ENCODE measurements around the gene AIG1. TPM values are rescaled to one million over a fixed set of nuclear protein-coding genes. Genes with fewer than 3 reads are reported as not detected.

The AIG1 gene
- polyA plus RNA-seq, 1 of the 3 experiments (the other 2 are of a cell fraction) = 36.8 TPM

DNA sequence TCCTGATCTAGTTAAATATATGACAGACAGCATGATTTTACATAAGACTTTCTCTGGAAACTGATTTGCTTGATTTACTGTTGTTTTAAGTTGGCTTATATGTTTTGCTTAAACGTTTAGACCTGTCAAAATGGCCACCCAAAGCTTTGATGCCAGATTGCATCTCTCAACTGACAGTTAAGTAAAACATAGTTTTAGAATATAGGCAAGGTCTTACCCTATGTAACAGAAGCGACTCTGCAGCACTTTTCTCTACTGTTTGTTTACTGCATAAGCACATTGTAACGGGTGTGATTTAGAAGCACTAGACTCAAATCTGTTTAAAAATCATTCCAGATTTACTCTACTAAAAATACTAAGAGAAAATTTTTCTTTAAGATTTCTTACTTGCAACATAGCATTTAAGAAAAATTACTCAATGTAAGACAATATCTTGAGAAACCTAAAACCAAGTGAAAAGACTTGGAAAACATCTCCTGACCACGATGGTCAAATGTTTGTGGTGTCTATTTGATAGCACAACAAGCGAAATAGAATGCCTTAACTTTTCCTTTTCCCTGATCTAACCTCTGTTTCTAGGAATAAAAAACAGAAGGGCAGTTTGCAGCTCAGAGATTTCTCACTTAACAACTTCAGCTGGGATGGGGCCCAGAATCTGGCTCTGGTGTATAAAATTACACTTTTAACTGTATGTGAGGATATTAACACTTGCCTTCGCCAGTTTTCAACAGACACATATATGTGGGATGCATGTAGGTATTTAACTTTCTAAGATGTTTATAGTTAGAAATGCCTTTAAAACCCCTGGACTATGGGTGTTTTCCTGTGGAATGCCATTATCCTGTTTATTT, 47.4 kb downstream of the AIG1 start:
- H4K20me1 ChIP-seq (ENCODE audit: insufficient read depth) = no peaks in the 10 kb centered on the region
- no peak overlapping the region for H3K4me3 ChIP-seq (ENCODE audit: low read depth in 2 of 2, low read length in 1 of 2)
- H3K9me2 ChIP-seq = no peaks in the 10 kb centered on the region
- H3K36me3 ChIP-seq (replicated peaks in 1 of 2; ENCODE audit: control insufficient read depth in 1 of 2, insufficient read depth in 2 of 2, low read length in 1 of 2) = no peaks in the 10 kb centered on the region
- H2AFZ ChIP-seq (ENCODE audit: low read depth) = no peak overlapping the region
- TF ChIP-seq TCF12 (IDR thresholded peaks at IDR 0.05) (no peak), RXRA (IDR thresholded peaks at IDR 0.05; ENCODE audit: borderline replicate concordance, low read depth) (no peak)
- H3K9me3 ChIP-seq = no peaks in the 10 kb centered on the region
- ChIA-PET CTCF (interaction anchor here (1.8 kb wide), 1 partner anchor 319 kb away, joined by 6 read pairs; no protein-coding TSS in a partner anchor), POLR2A (no interaction called here)
- H3K9ac ChIP-seq = no peak overlapping the region
- no peak overlapping the region for H3K4me2 ChIP-seq
- H3K4me1 ChIP-seq (ENCODE audit: control insufficient read depth in 1 of 2, insufficient read depth in 2 of 2, low read depth in 1 of 2, low read length in 1 of 2) = no peaks in the 10 kb centered on the region; a peak in 1 of 4 replicates
- H3K27ac ChIP-seq (ENCODE audit: low read depth in 2 of 2, low read length in 1 of 2) = no peak overlapping the region; a peak in 1 of 4 replicates
- WGBS (ENCODE audit: low lambda C conversion rate) = 84% methylated on average over 6 of the region's 6 CpGs
- no peaks in the 10 kb centered on the region for H3K27me3 ChIP-seq (ENCODE audit: insufficient read depth)
- DNase-seq = no peak
- no peaks in the 10 kb centered on the region for H3K79me2 ChIP-seq (ENCODE audit: insufficient read depth)
- H3F3A ChIP-seq (replicated peaks; ENCODE audit: insufficient read depth) = no peaks in the 10 kb centered on the region

DNA sequence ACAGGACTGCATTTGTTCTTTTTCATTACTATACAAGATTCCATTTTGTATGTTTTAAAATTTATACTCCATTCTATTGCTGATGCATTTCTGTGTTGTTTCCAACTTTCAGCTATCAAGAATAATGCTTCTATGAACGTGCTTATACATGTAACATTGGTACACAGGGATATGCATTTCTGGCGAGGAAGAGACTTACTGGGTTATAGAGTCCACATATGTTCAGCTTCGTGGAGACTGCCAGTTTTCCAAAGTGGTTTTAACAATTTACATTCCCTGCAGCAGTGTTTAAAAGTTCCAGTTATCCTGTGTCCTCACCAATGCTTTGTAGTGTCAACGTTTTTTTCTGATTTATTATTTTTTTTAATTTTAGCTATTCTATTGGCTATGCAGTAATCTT, 48.5 kb downstream of the AIG1 start:
- H3K9ac ChIP-seq = no peak overlapping the region
- H2AFZ ChIP-seq (ENCODE audit: low read depth) = no peak overlapping the region
- no peaks in the 10 kb centered on the region for H3K9me2 ChIP-seq
- no peaks in the 10 kb centered on the region for H4K20me1 ChIP-seq (ENCODE audit: insufficient read depth)
- no peak overlapping the region for H3K4me3 ChIP-seq (ENCODE audit: low read depth in 2 of 2, low read length in 1 of 2)
- no peaks in the 10 kb centered on the region for H3K36me3 ChIP-seq (replicated peaks in 1 of 2; ENCODE audit: control insufficient read depth in 1 of 2, insufficient read depth in 2 of 2, low read length in 1 of 2)
- H3K9me3 ChIP-seq = no peaks in the 10 kb centered on the region
- ChIA-PET POLR2A (no interaction called here), CTCF (no interaction called here)
- no peak for DNase-seq
- TF ChIP-seq ELF1 (IDR thresholded peaks at IDR 0.05) = no peak
- TF ChIP-seq TEAD4 (IDR thresholded peaks at IDR 0.05; ENCODE audit: borderline replicate concordance, insufficient read depth) = no peak
- no peak for TF ChIP-seq NRF1 (IDR thresholded peaks at IDR 0.05; ENCODE audit: low read depth, low read length)
- no peak for TF ChIP-seq JUND (IDR thresholded peaks at IDR 0.05)
- TF ChIP-seq, protein P1, sequence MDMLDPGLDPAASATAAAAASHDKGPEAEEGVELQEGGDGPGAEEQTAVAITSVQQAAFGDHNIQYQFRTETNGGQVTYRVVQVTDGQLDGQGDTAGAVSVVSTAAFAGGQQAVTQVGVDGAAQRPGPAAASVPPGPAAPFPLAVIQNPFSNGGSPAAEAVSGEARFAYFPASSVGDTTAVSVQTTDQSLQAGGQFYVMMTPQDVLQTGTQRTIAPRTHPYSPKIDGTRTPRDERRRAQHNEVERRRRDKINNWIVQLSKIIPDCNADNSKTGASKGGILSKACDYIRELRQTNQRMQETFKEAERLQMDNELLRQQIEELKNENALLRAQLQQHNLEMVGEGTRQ (IDR thresholded peaks at IDR 0.05; ENCODE audit: borderline replicate concordance, low read depth, low read length) = no peak
- H3K27me3 ChIP-seq (ENCODE audit: insufficient read depth) = no peaks in the 10 kb centered on the region
- no peaks in the 10 kb centered on the region for H3K79me2 ChIP-seq (ENCODE audit: insufficient read depth)
- no peak overlapping the region for H3K27ac ChIP-seq (ENCODE audit: low read depth in 2 of 2, low read length in 1 of 2)
- no peak overlapping the region for H3K4me2 ChIP-seq
- no peaks in the 10 kb centered on the region for H3F3A ChIP-seq (replicated peaks; ENCODE audit: insufficient read depth)
- 81% methylated on average over 4 of the region's 4 CpGs for whole genome bisulfite sequencing (ENCODE audit: low lambda C conversion rate)
- no peaks in the 10 kb centered on the region; a peak in 1 of 4 replicates for H3K4me1 ChIP-seq (ENCODE audit: control insufficient read depth in 1 of 2, insufficient read depth in 2 of 2, low read depth in 1 of 2, low read length in 1 of 2)

DNA sequence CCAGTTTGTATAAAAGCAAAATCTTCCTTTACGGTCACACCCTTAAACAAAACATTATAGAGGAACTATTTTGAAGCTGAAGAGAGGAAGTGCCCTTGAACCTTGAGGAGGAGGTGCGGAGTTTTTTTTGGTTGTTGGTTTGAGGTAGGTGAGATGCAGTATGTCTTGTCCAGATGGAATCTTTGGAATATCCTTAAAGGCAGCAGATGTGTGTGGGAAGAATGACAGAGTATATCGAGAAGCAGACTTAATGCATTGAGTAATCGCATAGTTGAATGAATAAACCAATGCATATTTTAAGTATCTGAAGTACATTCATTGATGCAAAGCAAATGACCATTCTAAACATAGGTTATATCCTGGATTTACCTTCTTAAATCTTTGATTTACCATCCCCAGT, 49.9 kb downstream of the AIG1 start:
- no peaks in the 10 kb centered on the region for H3K36me3 ChIP-seq (replicated peaks in 1 of 2; ENCODE audit: control insufficient read depth in 1 of 2, insufficient read depth in 2 of 2, low read length in 1 of 2)
- no peaks in the 10 kb centered on the region for H3K9me2 ChIP-seq
- H3K4me1 ChIP-seq (ENCODE audit: control insufficient read depth in 1 of 2, insufficient read depth in 2 of 2, low read depth in 1 of 2, low read length in 1 of 2) = no peaks in the 10 kb centered on the region; a peak in 1 of 4 replicates
- TF ChIP-seq TAF1 (IDR thresholded peaks at IDR 0.05; ENCODE audit: borderline replicate concordance, low read depth, low read length) (no peak), EP300 (IDR thresholded peaks at IDR 0.05; ENCODE audit: borderline replicate concordance in 1 of 2, low read depth in 1 of 2, low read length in 1 of 2) (no peak), TEAD4 (IDR thresholded peaks at IDR 0.05; ENCODE audit: borderline replicate concordance, insufficient read depth) (no peak), RAD21 (IDR thresholded peaks at IDR 0.05; ENCODE audit: low read length) (no peak), EZH2phosphoT487 (IDR thresholded peaks at IDR 0.05; ENCODE audit: borderline replicate concordance, low read depth) (no peak), CHD2 (IDR thresholded peaks at IDR 0.05; ENCODE audit: low read length, partially characterized antibody) (no peak), RXRA (IDR thresholded peaks at IDR 0.05; ENCODE audit: borderline replicate concordance, low read depth) (no peak), POLR2AphosphoS5 (IDR thresholded peaks at IDR 0.05; ENCODE audit: low read depth, low read length) (no peak)
- TF ChIP-seq, protein P2, sequence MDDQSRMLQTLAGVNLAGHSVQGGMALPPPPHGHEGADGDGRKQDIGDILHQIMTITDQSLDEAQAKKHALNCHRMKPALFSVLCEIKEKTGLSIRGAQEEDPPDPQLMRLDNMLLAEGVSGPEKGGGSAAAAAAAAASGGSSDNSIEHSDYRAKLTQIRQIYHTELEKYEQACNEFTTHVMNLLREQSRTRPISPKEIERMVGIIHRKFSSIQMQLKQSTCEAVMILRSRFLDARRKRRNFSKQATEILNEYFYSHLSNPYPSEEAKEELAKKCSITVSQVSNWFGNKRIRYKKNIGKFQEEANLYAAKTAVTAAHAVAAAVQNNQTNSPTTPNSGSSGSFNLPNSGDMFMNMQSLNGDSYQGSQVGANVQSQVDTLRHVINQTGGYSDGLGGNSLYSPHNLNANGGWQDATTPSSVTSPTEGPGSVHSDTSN (IDR thresholded peaks at IDR 0.05) = no peak
- TF ChIP-seq, protein P3, sequence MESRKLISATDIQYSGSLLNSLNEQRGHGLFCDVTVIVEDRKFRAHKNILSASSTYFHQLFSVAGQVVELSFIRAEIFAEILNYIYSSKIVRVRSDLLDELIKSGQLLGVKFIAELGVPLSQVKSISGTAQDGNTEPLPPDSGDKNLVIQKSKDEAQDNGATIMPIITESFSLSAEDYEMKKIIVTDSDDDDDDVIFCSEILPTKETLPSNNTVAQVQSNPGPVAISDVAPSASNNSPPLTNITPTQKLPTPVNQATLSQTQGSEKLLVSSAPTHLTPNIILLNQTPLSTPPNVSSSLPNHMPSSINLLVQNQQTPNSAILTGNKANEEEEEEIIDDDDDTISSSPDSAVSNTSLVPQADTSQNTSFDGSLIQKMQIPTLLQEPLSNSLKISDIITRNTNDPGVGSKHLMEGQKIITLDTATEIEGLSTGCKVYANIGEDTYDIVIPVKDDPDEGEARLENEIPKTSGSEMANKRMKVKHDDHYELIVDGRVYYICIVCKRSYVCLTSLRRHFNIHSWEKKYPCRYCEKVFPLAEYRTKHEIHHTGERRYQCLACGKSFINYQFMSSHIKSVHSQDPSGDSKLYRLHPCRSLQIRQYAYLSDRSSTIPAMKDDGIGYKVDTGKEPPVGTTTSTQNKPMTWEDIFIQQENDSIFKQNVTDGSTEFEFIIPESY (IDR thresholded peaks at IDR 0.05; ENCODE audit: borderline replicate concordance, low read depth) = no peak
- H3K9ac ChIP-seq = no peak overlapping the region
- 77% methylated on average over 4 of the region's 4 CpGs for WGBS (ENCODE audit: low lambda C conversion rate)
- H3K9me3 ChIP-seq = no peaks in the 10 kb centered on the region
- no peak overlapping the region for H2AFZ ChIP-seq (ENCODE audit: low read depth)
- H3K4me3 ChIP-seq (ENCODE audit: low read depth in 2 of 2, low read length in 1 of 2) = no peak overlapping the region
- no peak for DNase-seq
- no peaks in the 10 kb centered on the region for H3F3A ChIP-seq (replicated peaks; ENCODE audit: insufficient read depth)
- POLR2A ChIA-PET = no interaction called here
- H3K27me3 ChIP-seq (ENCODE audit: insufficient read depth) = no peaks in the 10 kb centered on the region
- H3K79me2 ChIP-seq (ENCODE audit: insufficient read depth) = no peaks in the 10 kb centered on the region
- H3K4me2 ChIP-seq = no peak overlapping the region
- H3K27ac ChIP-seq (ENCODE audit: low read depth in 2 of 2, low read length in 1 of 2) = no peak overlapping the region
- H4K20me1 ChIP-seq (ENCODE audit: insufficient read depth) = no peaks in the 10 kb centered on the region
- CTCF ChIA-PET = interaction anchor here (0.7 kb wide), 1 partner anchor 778 kb away, joined by 3 read pairs; no protein-coding TSS in a partner anchor
